ENCODE measurements around the gene MUS81.

MUS81 gene

GRCh38 chr11:65849366-65849765 lies 10.9 kb upstream of the MUS81 start:
- in situ Hi-C loops (cut with MboI; ENCODE audit: low pct_unique_long_range_greater_than_20kb, low sequenced_read_pairs, unreplicated experiment), result no loop called here
- TF ChIP-seq, protein P1, sequence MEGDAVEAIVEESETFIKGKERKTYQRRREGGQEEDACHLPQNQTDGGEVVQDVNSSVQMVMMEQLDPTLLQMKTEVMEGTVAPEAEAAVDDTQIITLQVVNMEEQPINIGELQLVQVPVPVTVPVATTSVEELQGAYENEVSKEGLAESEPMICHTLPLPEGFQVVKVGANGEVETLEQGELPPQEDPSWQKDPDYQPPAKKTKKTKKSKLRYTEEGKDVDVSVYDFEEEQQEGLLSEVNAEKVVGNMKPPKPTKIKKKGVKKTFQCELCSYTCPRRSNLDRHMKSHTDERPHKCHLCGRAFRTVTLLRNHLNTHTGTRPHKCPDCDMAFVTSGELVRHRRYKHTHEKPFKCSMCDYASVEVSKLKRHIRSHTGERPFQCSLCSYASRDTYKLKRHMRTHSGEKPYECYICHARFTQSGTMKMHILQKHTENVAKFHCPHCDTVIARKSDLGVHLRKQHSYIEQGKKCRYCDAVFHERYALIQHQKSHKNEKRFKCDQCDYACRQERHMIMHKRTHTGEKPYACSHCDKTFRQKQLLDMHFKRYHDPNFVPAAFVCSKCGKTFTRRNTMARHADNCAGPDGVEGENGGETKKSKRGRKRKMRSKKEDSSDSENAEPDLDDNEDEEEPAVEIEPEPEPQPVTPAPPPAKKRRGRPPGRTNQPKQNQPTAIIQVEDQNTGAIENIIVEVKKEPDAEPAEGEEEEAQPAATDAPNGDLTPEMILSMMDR (IDR thresholded peaks at IDR 0.05; ENCODE audit: extremely low read depth, insufficient read depth, missing control alignments), result no peak
- DNase-seq (ENCODE audit: low spot score), result no peak

DNA sequence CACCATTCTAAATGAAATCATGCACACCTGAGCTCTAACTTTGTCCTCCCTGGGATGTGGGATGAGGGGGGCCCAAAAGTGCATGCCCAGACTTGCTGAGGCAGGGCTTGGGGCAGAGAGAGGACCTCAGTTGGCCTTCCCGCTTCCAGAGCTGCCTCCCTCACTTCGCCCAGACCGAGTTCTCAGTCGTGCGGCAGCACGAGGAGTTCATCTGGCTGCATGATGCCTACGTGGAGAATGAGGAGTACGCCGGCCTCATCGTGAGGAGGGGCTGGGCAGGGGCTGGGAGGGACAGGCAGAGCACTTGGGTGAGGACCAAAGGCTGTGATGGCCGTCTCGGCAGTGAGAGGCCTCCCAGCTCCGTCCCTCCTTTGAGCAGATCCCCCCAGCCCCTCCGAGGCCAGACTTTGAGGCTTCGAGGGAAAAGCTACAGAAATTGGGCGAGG lies 10.4 kb upstream of the MUS81 start:
- in situ Hi-C loops (cut with MboI; ENCODE audit: low pct_unique_long_range_greater_than_20kb, low sequenced_read_pairs, unreplicated experiment), result no loop called here
- TF ChIP-seq, protein P1 (IDR thresholded peaks at IDR 0.05; ENCODE audit: extremely low read depth, insufficient read depth, missing control alignments), result no peak
- DNase-seq (ENCODE audit: low spot score), result no peak

DNA sequence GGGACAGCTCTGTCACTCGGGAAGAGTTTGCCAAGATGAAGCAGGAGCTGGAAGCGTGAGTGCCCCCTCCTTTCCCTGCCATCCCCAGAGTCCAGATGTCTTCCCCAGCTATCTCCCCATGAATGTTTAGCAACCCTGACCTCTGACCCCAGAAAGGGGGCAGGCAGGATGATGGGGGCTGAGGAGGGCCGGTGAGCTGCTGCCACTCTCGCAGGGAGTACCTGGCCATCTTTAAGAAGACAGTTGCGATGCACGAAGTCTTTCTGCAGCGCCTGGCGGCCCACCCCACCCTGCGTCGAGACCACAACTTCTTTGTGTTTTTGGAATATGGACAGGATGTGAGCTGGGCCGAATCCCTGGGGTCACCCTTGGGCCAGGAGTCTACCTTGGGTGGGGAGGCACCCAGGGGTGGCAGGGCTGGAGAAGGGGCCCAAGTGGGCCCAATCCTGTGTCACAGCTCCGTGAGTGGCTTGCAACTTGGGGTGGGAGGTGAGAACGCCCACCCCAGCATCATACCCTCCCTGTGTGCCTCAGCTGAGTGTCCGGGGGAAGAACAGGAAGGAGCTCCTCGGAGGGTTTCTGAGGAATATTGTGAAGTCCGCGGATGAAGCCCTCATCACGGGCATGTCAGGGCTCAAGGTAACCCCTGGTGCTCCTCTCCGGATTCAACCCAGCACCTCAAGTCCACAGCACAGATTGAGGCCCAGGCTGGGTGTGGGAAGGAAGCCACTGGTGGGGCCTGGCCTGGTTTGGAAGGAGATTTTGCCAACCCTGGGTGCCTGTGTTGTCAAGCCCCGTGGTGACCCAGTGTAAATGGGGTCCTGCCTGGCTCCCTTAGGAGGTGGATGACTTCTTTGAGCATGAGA lies 9.8 kb upstream of the MUS81 start:
- TF ChIP-seq, protein P1 (IDR thresholded peaks at IDR 0.05; ENCODE audit: extremely low read depth, insufficient read depth, missing control alignments), result no peak
- DNase-seq (ENCODE audit: low spot score), result no peak
- in situ Hi-C loops (cut with MboI; ENCODE audit: low pct_unique_long_range_greater_than_20kb, low sequenced_read_pairs, unreplicated experiment), result no loop called here

- in situ Hi-C loops (cut with MboI; ENCODE audit: low pct_unique_long_range_greater_than_20kb, low sequenced_read_pairs, unreplicated experiment), result no loop called here
- TF ChIP-seq, protein P1 (IDR thresholded peaks at IDR 0.05; ENCODE audit: extremely low read depth, insufficient read depth, missing control alignments), result peak; percentile 41
- DNase-seq (ENCODE audit: low spot score), result no peak
Measured at GRCh38 chr11:65851083-65851579, 9.1 kb upstream of the MUS81 start.

DNA sequence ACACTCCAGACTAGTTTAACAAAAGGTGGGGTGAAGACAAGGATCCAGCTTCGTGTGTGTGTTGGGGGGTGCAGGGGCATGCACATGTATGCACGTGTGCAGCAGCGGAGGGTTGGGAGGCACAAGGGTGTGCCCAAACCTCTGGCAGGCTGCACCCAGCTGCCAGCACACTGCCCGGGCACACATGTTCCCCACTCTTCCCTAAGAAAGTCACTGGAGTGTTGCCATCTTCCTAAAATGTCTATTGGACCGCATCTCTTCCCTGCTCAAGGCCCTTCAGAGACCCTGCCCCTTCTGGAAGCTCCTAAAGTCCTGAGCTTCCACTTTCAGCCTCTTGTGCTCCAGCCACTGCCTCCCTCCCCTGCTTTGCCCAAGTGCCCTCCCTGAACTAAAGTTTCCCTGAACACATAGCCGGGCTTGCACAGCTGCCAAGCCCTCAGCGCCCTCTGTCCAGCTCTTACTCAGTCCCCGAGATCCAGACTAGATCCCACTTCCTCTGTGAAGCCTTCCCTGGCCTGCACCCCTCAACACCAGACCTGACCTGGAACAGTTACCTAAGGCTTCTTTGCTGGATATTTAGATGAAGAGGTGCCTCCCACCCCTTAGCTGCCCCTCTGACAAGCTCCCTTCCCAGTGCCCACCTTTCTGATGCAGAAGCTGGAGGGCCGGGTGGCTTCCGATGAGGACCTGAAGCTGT lies 8.3 kb upstream of the MUS81 start:
- in situ Hi-C loops (cut with MboI; ENCODE audit: low pct_unique_long_range_greater_than_20kb, low sequenced_read_pairs, unreplicated experiment), result no loop called here
- TF ChIP-seq, protein P1 (IDR thresholded peaks at IDR 0.05; ENCODE audit: extremely low read depth, insufficient read depth, missing control alignments), result no peak

DNA sequence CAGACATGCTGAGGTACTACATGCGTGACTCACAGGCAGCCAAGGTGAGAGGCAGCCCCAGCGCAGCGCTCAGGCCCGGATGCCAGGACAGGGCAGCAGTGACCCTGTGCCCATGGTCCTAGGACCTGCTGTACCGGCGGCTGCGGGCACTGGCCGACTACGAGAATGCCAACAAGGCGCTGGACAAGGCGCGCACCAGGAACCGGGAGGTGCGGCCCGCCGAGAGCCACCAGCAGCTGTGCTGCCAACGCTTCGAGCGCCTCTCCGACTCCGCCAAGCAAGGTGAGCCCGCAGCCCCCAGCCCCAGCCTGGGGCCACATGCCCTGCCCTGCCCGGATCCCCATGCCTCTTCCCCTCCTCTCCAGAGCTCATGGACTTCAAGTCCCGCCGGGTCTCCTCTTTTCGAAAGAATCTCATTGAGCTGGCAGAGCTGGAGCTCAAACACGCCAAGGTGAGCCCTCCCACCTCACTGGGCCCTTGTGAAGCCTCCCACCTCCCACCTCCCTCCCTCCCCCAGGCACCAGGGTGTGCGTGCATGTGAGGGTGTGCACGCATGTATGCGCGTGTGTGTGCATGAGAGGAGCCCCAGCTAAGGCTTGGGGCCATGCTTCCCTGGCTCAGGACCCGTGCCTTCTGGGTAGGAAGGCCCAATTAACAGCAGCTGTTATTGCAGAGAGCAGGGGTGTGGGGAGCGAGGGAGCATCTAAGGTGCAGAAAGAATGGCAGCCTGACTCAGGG lies 7.6 kb upstream of the MUS81 start:
- in situ Hi-C loops (cut with MboI; ENCODE audit: low pct_unique_long_range_greater_than_20kb, low sequenced_read_pairs, unreplicated experiment), result no loop called here
- no peak for DNase-seq (ENCODE audit: low spot score)
- TF ChIP-seq, protein P1 (IDR thresholded peaks at IDR 0.05; ENCODE audit: extremely low read depth, insufficient read depth, missing control alignments), result no peak

More for the DNA sequence above, 8.3 kb upstream of the MUS81 start:
- no peak for DNase-seq (ENCODE audit: low spot score)

Data from GM13977 (cell line).